Testis (tissue), 2 donors: ENCODE results near the gene ZNF438.

Source experiments
- CTCF ChIP-seq, 3 experiments: fragments of 450-650 bp in 2 of 3; fragments of 200-600 bp in 1 of 3; sonication (generic) in 1 of 3; IDR thresholded peaks; one replicate each; pipeline ENCODE4 v1.5.1; 2016 to 2019; ENCODE audit warnings: antibody characterized with exemption in 3 of 3, mild to moderate bottlenecking in 2 of 3, moderate library complexity in 1 of 3
- POLR2A ChIP-seq: fragments of 450-650 bp; IDR thresholded peaks from one replicate; pipeline ENCODE4 v1.6.1; 2017; ENCODE audit warnings: antibody characterized with exemption, mild to moderate bottlenecking, moderate library complexity

GRCh38 chr10:30825495-30825894, 206.2 kb downstream of the ZNF438 start:
- TF ChIP-seq CTCF (IDR thresholded peaks at IDR 0.05) (no peak), POLR2A (no peak)
